Measurements from ENCODE around the gene AGMO.
"Not testable (repeated sequence)": the region's sequence is repeated elsewhere in the genome, so short reads cannot be mapped to it uniquely, and the experiment has no call there.

Gene AGMO

DNA sequence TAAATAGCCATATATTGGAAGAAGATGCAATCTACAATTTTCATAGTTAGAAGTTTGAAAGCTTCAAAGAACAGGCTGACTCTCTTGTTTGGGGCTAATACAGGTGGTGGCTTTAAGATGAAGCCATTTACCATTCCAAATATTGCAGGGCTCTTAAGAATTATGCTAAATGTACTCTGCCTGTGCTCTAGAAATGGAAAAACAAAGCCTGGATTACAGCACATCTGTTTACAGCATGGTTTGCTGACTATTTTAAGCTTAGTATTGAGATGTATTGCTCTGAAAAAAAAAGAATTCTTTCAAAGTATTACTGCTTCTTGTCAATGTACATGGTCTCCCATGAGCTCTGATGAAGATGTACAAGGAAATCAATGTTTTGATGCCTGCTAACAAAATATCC is 34.2 kb downstream of the AGMO start:
- no peaks in the 10 kb centered on the region for H3K36me3 ChIP-seq (ENCODE audit: control insufficient read depth, low read depth, low read length)
- H3K4me1 ChIP-seq (ENCODE audit: control insufficient read depth, low read depth, low read length) = no peaks in the 10 kb centered on the region
- H3K27me3 ChIP-seq (ENCODE audit: control insufficient read depth, insufficient read depth, low read length) = no peaks in the 10 kb centered on the region
- H3K9me3 ChIP-seq (ENCODE audit: control insufficient read depth, low read depth, low read length) = no peaks in the 10 kb centered on the region
- no peak overlapping the region for H3K27ac ChIP-seq (ENCODE audit: low read length)
- H3K9ac ChIP-seq (ENCODE audit: low read length) = no peak overlapping the region
- no peak overlapping the region for H3K4me3 ChIP-seq (ENCODE audit: low read length)

DNA sequence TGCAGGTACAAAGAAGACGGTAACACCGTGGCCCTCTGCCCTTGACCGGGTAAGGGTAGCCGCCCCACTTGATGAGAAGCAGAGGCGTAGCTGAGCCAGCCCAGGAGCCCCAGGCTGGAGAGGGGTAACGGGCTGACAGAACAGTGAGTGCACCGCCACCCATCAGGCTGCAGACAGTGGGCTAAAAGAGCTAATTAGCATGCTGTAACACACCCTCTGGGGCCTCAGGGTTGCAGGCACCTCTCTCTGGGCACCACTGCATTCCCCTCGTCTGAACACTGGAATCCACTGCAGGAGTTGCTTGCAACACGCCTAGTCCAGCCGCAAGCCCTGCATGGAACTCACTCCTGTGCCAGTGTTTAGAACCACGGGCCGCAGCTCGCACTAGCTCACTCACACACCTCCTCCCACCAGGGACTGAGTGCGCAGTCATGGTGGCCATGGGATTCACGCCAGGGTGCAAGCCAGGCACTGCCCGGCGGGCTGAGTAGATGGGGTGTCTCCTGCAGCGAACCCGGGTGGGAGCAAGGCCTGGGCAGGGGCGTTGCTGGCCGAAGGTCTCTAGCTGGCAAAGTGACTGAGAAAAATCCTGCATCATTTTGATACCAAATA is 36.1 kb downstream of the AGMO start:
- no peak overlapping the region for H3K4me3 ChIP-seq (ENCODE audit: low read length)
- H3K4me1 ChIP-seq (ENCODE audit: control insufficient read depth, low read depth, low read length) = no peaks in the 10 kb centered on the region
- no peak overlapping the region for H3K27ac ChIP-seq (ENCODE audit: low read length)
- no peaks in the 10 kb centered on the region for H3K36me3 ChIP-seq (ENCODE audit: control insufficient read depth, low read depth, low read length)
- no peak overlapping the region for H3K9ac ChIP-seq (ENCODE audit: low read length)
- no peaks in the 10 kb centered on the region for H3K27me3 ChIP-seq (ENCODE audit: control insufficient read depth, insufficient read depth, low read length)
- no peaks in the 10 kb centered on the region for H3K9me3 ChIP-seq (ENCODE audit: control insufficient read depth, low read depth, low read length)

DNA sequence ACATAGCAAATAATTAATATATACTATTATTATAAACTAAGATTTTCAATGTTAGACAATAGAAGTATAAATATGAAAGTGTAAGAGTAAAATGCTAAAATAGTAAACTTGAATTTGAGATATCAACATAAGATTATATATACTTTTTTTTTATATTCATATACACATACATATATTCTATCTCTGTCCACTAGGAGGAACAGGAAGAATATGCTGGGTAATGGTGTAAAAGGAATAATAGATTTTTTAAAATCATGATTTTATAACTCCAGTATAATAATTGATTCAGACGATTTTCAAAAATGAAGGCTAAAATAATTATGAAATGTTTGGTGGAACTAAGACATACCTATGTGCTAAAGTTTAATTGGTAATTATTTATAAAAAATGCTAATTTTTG is 37.7 kb downstream of the AGMO start:
- H3K9ac ChIP-seq (ENCODE audit: low read length) = no peak overlapping the region
- no peaks in the 10 kb centered on the region for H3K27me3 ChIP-seq (ENCODE audit: control insufficient read depth, insufficient read depth, low read length)
- H3K36me3 ChIP-seq (ENCODE audit: control insufficient read depth, low read depth, low read length) = no peaks in the 10 kb centered on the region
- H3K4me3 ChIP-seq (ENCODE audit: low read length) = no peak overlapping the region
- H3K27ac ChIP-seq (ENCODE audit: low read length) = no peak overlapping the region
- H3K4me1 ChIP-seq (ENCODE audit: control insufficient read depth, low read depth, low read length) = no peaks in the 10 kb centered on the region
- no peaks in the 10 kb centered on the region for H3K9me3 ChIP-seq (ENCODE audit: control insufficient read depth, low read depth, low read length)

DNA sequence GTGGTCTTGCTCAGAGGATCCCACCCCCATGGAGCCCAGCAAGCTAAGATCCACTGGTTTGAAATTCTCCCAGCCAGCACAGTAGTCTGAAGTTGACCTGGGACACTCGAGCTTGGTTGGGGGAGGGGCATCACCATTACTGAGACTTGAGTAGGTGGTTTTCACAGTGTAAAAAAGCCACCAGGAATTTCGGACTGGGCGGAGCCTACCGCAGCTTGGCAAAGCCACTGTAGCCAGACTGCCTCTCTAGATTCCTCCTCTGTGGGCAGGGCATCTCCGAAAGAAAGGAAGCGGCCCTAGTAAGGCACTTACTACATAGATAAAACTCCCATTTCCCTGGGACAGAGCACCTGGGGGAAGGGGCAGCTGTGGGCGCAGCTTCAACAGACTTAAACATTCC is 44.0 kb downstream of the AGMO start:
- H3K4me3 ChIP-seq (ENCODE audit: low read length); H3K36me3 ChIP-seq (ENCODE audit: control insufficient read depth, low read depth, low read length); H3K9me3 ChIP-seq (ENCODE audit: control insufficient read depth, low read depth, low read length); H3K9ac ChIP-seq (ENCODE audit: low read length); H3K27ac ChIP-seq (ENCODE audit: low read length); H3K27me3 ChIP-seq (ENCODE audit: control insufficient read depth, insufficient read depth, low read length): not testable (repeated sequence)
- peaks cover 17% of the 10 kb centered on the region for H3K4me1 ChIP-seq (ENCODE audit: control insufficient read depth, low read depth, low read length)

DNA sequence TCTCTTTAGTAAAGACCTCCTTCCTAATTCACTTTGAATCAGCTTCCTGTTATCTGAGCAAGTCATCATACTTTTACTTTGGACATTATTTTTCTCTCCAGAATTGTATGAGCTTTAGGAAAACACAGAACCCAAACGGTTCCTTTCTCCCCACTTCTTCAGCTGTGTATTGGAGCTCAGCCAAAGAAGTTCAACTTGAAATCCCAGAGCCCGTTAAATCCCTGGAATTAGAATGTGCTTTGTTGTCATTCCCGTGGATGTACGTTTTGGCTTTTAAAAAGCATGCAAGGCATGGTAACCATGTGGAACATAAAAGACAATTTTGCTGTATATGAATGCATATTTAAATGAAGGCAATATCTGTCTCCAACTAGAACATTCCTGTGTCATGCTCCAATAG is 46.6 kb downstream of the AGMO start:
- Histone ChIP-seq H3K27ac (ENCODE audit: low read length) (no peak overlapping the region), H3K4me1 (ENCODE audit: control insufficient read depth, low read depth, low read length) (peaks cover 17% of the 10 kb centered on the region), H3K9me3 (ENCODE audit: control insufficient read depth, low read depth, low read length) (no peaks in the 10 kb centered on the region), H3K4me3 (ENCODE audit: low read length) (no peak overlapping the region), H3K27me3 (ENCODE audit: control insufficient read depth, insufficient read depth, low read length) (no peaks in the 10 kb centered on the region), H3K36me3 (ENCODE audit: control insufficient read depth, low read depth, low read length) (no peaks in the 10 kb centered on the region), H3K9ac (ENCODE audit: low read length) (no peak overlapping the region)

DNA sequence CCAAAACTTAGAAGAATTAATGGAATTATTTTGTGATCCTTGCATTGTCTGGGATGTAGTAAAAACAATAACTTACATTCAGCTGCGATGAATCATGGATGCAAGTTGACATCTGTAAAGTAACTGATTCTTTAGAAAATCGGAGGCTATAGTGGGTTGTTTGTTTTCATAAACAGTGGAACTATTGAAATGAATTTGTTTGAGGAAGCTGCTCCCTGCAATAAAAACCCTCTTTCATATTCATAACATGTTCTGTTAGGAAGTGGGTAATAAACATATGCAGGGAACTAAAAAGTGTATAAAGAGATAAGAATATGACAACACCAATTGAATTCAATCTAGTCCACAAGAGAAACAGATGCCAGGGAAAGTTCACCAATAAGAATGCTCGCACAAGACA is 53.6 kb downstream of the AGMO start:
- H3K9me3 ChIP-seq (ENCODE audit: control insufficient read depth, low read depth, low read length) = no peaks in the 10 kb centered on the region
- no peaks in the 10 kb centered on the region for H3K27me3 ChIP-seq (ENCODE audit: control insufficient read depth, insufficient read depth, low read length)
- H3K9ac ChIP-seq (ENCODE audit: low read length) = no peak overlapping the region
- no peak overlapping the region for H3K27ac ChIP-seq (ENCODE audit: low read length)
- H3K36me3 ChIP-seq (ENCODE audit: control insufficient read depth, low read depth, low read length) = no peaks in the 10 kb centered on the region
- no peaks in the 10 kb centered on the region for H3K4me1 ChIP-seq (ENCODE audit: control insufficient read depth, low read depth, low read length)
- H3K4me3 ChIP-seq (ENCODE audit: low read length) = no peak overlapping the region

DNA sequence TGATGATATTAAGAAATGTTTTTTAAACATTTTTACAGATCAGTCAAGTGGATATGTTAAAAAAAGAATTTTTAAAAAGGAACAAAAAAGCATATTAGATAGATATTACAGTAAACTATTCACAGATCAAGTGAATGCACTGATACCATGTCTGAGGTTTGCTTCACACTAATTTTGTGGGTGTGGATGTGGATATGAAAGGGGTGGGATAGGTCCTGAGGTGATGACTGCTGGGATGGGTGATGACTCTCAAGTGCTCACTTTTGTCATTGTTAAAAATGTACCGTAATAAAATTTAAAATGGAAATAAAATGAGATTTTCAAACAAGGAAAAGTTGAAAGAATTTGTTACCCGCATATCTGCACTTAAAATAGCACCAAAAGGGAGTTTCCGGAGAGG is 54.1 kb downstream of the AGMO start:
- H3K4me3 ChIP-seq (ENCODE audit: low read length) = no peak overlapping the region
- H3K9me3 ChIP-seq (ENCODE audit: control insufficient read depth, low read depth, low read length) = no peaks in the 10 kb centered on the region
- no peak overlapping the region for H3K27ac ChIP-seq (ENCODE audit: low read length)
- H3K36me3 ChIP-seq (ENCODE audit: control insufficient read depth, low read depth, low read length) = no peaks in the 10 kb centered on the region
- H3K4me1 ChIP-seq (ENCODE audit: control insufficient read depth, low read depth, low read length) = no peaks in the 10 kb centered on the region
- no peak overlapping the region for H3K9ac ChIP-seq (ENCODE audit: low read length)
- H3K27me3 ChIP-seq (ENCODE audit: control insufficient read depth, insufficient read depth, low read length) = no peaks in the 10 kb centered on the region

DNA sequence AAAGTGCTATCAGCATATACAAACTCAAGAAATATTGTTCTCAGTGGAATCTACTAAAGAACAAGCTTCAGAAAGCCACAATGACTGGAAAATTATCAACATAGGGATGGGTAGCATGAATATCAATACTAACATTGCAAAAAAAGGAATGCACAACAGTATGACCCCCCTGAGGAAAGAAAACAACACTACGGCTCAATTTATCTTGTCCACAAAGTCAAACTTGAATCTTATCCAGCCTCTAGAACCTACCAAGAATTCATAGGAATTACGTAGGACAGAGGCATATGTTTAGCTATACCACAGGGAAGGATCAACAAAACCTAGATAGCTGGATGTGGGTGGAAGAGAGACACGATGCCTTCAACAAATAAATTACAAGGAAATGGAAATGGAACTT is 54.6 kb downstream of the AGMO start:
- H3K27ac ChIP-seq (ENCODE audit: low read length) = no peak overlapping the region
- no peak overlapping the region for H3K4me3 ChIP-seq (ENCODE audit: low read length)
- H3K9ac ChIP-seq (ENCODE audit: low read length) = no peak overlapping the region
- H3K4me1 ChIP-seq (ENCODE audit: control insufficient read depth, low read depth, low read length) = no peaks in the 10 kb centered on the region
- H3K27me3 ChIP-seq (ENCODE audit: control insufficient read depth, insufficient read depth, low read length) = no peaks in the 10 kb centered on the region
- no peaks in the 10 kb centered on the region for H3K9me3 ChIP-seq (ENCODE audit: control insufficient read depth, low read depth, low read length)
- H3K36me3 ChIP-seq (ENCODE audit: control insufficient read depth, low read depth, low read length) = no peaks in the 10 kb centered on the region

DNA sequence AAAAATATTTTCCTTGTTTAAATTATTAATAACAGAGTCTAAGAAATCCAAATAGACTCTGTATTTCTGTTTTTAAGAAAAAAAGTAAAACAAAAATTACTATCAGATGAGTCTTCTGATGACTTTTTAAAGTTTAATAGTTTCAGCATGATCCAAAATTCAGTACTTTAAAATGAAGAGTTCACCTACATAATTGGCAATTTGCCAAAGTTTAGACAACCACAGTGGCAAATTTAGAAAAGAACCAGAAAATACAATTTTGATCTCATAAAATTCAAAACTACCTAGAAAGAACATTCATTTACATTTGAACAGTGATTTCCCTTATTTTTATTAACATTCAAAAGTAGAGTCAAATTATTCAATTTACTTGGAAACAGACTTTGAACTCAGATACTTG is 56.1 kb downstream of the AGMO start:
- no peaks in the 10 kb centered on the region for H3K36me3 ChIP-seq (ENCODE audit: control insufficient read depth, low read depth, low read length)
- no peak overlapping the region for H3K4me3 ChIP-seq (ENCODE audit: low read length)
- no peaks in the 10 kb centered on the region for H3K27me3 ChIP-seq (ENCODE audit: control insufficient read depth, insufficient read depth, low read length)
- no peaks in the 10 kb centered on the region for H3K4me1 ChIP-seq (ENCODE audit: control insufficient read depth, low read depth, low read length)
- no peak overlapping the region for H3K27ac ChIP-seq (ENCODE audit: low read length)
- no peaks in the 10 kb centered on the region for H3K9me3 ChIP-seq (ENCODE audit: control insufficient read depth, low read depth, low read length)
- H3K9ac ChIP-seq (ENCODE audit: low read length) = no peak overlapping the region

DNA sequence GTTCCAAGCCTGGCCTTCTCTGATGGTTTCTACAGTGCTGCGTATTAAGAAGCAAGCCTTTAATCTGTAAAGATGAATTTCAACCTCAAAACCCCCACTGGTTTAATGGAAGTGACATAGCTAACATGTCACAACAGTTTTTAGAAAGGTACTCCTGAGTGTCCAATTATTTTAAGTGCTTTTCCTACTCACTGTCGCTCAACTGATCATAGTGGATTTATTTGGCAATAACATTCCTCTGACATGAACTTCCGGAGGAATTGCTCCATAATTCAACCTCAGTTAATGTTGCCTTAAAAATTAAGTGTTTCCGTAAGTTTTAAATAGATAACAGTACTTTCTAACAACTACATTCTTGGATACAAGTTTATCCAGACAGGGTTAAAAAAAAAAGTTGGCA is 57.5 kb downstream of the AGMO start:
- Histone ChIP-seq H3K27me3 (ENCODE audit: control insufficient read depth, insufficient read depth, low read length) (no peaks in the 10 kb centered on the region), H3K27ac (ENCODE audit: low read length) (no peak overlapping the region), H3K9ac (ENCODE audit: low read length) (no peak overlapping the region), H3K9me3 (ENCODE audit: control insufficient read depth, low read depth, low read length) (no peaks in the 10 kb centered on the region), H3K4me1 (ENCODE audit: control insufficient read depth, low read depth, low read length) (no peaks in the 10 kb centered on the region), H3K36me3 (ENCODE audit: control insufficient read depth, low read depth, low read length) (no peaks in the 10 kb centered on the region), H3K4me3 (ENCODE audit: low read length) (no peak overlapping the region)

DNA sequence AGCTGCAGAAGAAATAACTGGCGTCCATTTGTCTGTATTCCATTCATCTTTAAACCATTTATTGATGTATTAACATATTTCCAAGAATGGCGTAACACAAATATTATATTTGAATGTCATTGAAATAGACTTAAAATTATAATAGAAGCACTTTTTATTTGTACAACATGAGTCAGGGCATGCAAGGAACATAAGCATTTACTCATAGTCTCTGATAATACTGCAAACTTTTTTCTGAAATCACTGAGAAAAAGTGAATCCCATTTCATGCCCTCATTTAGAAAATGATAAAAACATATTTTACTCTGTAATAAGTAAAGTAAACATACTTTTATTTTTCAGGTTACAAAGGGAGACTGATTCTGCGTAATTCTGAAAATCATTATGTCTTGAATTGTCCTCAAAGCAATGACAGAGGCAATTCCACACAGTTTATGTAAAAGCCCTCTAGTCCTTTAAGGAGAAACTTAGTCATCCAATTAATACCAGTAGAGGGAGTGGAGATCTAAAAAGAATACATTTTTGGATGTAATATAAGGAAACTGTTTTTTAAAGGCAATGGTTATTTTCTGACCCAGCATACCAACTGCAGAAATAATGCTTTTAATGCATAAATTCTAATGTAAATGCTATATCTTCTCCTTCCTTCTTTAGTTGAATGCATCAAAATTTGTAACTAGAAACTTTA is 58.1 kb downstream of the AGMO start:
- H3K4me3 ChIP-seq (ENCODE audit: low read length) = no peak overlapping the region
- no peaks in the 10 kb centered on the region for H3K4me1 ChIP-seq (ENCODE audit: control insufficient read depth, low read depth, low read length)
- no peaks in the 10 kb centered on the region for H3K36me3 ChIP-seq (ENCODE audit: control insufficient read depth, low read depth, low read length)
- no peaks in the 10 kb centered on the region for H3K27me3 ChIP-seq (ENCODE audit: control insufficient read depth, insufficient read depth, low read length)
- H3K9me3 ChIP-seq (ENCODE audit: control insufficient read depth, low read depth, low read length) = no peaks in the 10 kb centered on the region
- H3K27ac ChIP-seq (ENCODE audit: low read length) = no peak overlapping the region
- no peak overlapping the region for H3K9ac ChIP-seq (ENCODE audit: low read length)

DNA sequence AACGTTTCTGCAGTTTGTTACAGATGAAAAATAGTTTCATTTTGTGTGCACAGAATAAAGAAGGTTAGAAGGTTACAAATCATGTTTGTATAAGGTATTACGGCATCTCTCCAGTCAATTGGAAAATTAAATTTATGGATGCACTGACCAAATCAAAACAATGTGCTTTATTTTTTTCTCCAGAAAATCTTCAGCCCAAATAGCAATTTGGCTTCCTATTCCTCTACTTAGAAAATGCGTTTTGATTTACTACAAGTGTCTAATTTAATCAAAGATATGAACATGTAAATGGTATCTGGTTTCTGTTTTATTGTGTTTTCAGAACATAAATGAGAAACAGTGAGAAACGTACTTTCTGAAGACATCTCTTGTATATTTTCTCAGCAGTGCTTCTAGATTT is 63.4 kb downstream of the AGMO start:
- no peak overlapping the region for H3K9ac ChIP-seq (ENCODE audit: low read length)
- no peak overlapping the region for H3K4me3 ChIP-seq (ENCODE audit: low read length)
- no peaks in the 10 kb centered on the region for H3K36me3 ChIP-seq (ENCODE audit: control insufficient read depth, low read depth, low read length)
- H3K4me1 ChIP-seq (ENCODE audit: control insufficient read depth, low read depth, low read length) = no peaks in the 10 kb centered on the region
- no peak overlapping the region for H3K27ac ChIP-seq (ENCODE audit: low read length)
- H3K27me3 ChIP-seq (ENCODE audit: control insufficient read depth, insufficient read depth, low read length) = no peaks in the 10 kb centered on the region
- no peaks in the 10 kb centered on the region for H3K9me3 ChIP-seq (ENCODE audit: control insufficient read depth, low read depth, low read length)

Data from iPS-18a (cell line).